Endothelial cell of umbilical vein (primary cell): ENCODE data around the gene DAG1.

Source experiments
- JUN ChIP-seq: IDR thresholded peaks from 2 replicates; pipeline ENCODE4 v1.6.1; 2011; ENCODE audit warnings: borderline replicate concordance, low read depth; ENCODE audit not compliant: insufficient read length, insufficient read depth
- TF ChIP-seq, protein P1 (sequence below), 2 donors: IDR thresholded peaks; 1 replicate in 1 of 2; 2 replicates in 1 of 2; pipeline ENCODE4 v1.5.1; 2011; ENCODE audit warnings: low read length in 2 of 2, mild to moderate bottlenecking in 2 of 2, moderate library complexity in 2 of 2, control low read depth in 1 of 2, inconsistent platforms in 1 of 2, low read depth in 1 of 2; ENCODE audit not compliant: insufficient read depth in 1 of 2; ENCODE audit errors: extremely low read depth in 1 of 2

DNA sequence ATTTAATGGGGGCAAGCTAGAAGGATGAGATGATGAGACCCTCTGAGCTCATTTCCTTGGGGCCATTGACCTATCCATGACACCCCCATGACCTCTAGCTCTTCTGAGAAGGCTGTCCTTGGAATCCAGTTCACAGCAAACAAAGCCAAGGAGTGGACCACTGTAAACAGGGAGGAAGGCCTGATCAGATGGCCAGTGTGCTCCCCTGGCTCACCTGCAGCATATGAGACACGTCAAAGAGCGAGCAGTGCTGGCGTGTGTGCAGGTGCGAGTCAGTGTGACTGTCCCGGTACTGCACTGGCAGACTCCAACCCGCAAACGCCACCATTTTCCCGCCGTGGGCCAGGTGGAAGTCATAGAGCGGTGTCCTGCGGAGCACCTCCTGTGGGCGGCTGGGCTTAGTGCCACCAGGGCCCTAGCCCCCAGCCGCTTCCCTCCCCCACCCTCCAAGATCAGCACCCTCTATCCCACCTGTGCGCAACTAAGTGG, 48.1 kb upstream of the DAG1 start:
- TF ChIP-seq JUN, result no peak
- TF ChIP-seq, protein P1, sequence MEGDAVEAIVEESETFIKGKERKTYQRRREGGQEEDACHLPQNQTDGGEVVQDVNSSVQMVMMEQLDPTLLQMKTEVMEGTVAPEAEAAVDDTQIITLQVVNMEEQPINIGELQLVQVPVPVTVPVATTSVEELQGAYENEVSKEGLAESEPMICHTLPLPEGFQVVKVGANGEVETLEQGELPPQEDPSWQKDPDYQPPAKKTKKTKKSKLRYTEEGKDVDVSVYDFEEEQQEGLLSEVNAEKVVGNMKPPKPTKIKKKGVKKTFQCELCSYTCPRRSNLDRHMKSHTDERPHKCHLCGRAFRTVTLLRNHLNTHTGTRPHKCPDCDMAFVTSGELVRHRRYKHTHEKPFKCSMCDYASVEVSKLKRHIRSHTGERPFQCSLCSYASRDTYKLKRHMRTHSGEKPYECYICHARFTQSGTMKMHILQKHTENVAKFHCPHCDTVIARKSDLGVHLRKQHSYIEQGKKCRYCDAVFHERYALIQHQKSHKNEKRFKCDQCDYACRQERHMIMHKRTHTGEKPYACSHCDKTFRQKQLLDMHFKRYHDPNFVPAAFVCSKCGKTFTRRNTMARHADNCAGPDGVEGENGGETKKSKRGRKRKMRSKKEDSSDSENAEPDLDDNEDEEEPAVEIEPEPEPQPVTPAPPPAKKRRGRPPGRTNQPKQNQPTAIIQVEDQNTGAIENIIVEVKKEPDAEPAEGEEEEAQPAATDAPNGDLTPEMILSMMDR (IDR thresholded peaks at IDR 0.05; ENCODE audit: extremely low read depth in 1 of 2, insufficient read depth in 1 of 2, low read depth in 1 of 2, low read length in 2 of 2), result no peak
